HCT116 (cell line): Measurements from ENCODE around the gene RCN2. TPM values are rescaled to one million over a fixed set of nuclear protein-coding genes. Genes with fewer than 3 reads are reported as not detected.

Experiments used
- ATAC-seq: fragments of 200-7000 bp; cut with Tn5 transposase; 2 replicates; pipeline ENCODE4 v1.9.1; 2020; ENCODE audit warnings: mild to moderate bottlenecking, moderate library complexity
- BruUV-seq: library from RNA; stranded (reverse); fragments of 400-500 nt; replicated peaks from 2 replicates; lab custom pipeline; 2021; lab: Mats Ljungman, UMichigan
- CTCF ChIA-PET: fragments of 300-600 bp; sonication (Branson Sonifier 250); formaldehyde crosslinking; loops from one replicate; lab custom pipeline; 2021; ENCODE audit warnings: antibody characterized with exemption; lab: Charles Lee
- POLR2A ChIA-PET: fragments of 300-600, 350-600 bp; sonication (Branson Sonifier 250); formaldehyde crosslinking; loops from one replicate; lab custom pipeline; 2021; ENCODE audit warnings: antibody characterized with exemption; lab: Charles Lee
- RAD21 ChIA-PET, 2 experiments: fragments of 300-600 bp; sonication (Branson Sonifier 250); formaldehyde crosslinking; loops; one replicate each; lab custom pipeline; 2023; ENCODE audit warnings: low total read pairs in 2 of 2; ENCODE audit not compliant: uncharacterized antibody in 2 of 2, unreplicated experiment in 2 of 2, low non-redundant PET in 1 of 2; lab: Charles Lee
- DNase-seq: peaks from one replicate; pipeline ENCODE4 v3.0.0-alpha.2; 2010; ENCODE audit warnings: low read depth, low spot score
- H2AFZ ChIP-seq: fragments of 200-600 bp; shearing (Covaris generic), sonication (generic); 2 replicates; pipeline ENCODE4 v1.6.1; 2017; ENCODE audit warnings: low read depth, mixed run types, mixed read lengths, antibody characterized with exemption, low read length; ENCODE audit not compliant: poor library complexity, severe bottlenecking
- H3K27ac ChIP-seq: 2 replicates; pipeline ENCODE4 v1.5.1; 2012; ENCODE audit warnings: low read depth, low read length
- H3K27me3 ChIP-seq: fragments of 200-600 bp; sonication (generic); 2 replicates; pipeline ENCODE4 v1.6.1; 2016; ENCODE audit warnings: mixed run types, low read length, mixed read lengths; ENCODE audit not compliant: insufficient read depth
- H3K36me3 ChIP-seq, 2 experiments: fragments of 200-500 bp in 1 of 2; fragments of 200-600 bp in 1 of 2; sonication (Bioruptor generic) in 1 of 2; sonication (generic) in 1 of 2; 2 replicates each; pipeline versions ENCODE4 v1.5.1 to v1.6.1; 2014 to 2016; ENCODE audit warnings: low read length in 2 of 2, inconsistent platforms in 1 of 2, mixed read lengths in 1 of 2, mixed run types in 1 of 2; ENCODE audit not compliant: insufficient read depth in 2 of 2, control insufficient read depth in 1 of 2
- H3K4me1 ChIP-seq, 2 experiments: fragments of 200-600 bp in 1 of 2; sonication (generic) in 1 of 2; 2 replicates each; pipeline versions ENCODE4 v1.5.1 to v1.6.1; 2012 to 2017; ENCODE audit warnings: low read length in 2 of 2, inconsistent platforms in 1 of 2, mild to moderate bottlenecking in 1 of 2, mixed read lengths in 1 of 2, mixed run types in 1 of 2, moderate library complexity in 1 of 2; ENCODE audit not compliant: insufficient read depth in 2 of 2, control insufficient read depth in 1 of 2
- H3K4me2 ChIP-seq: fragments of 200-600 bp; sonication (generic); 2 replicates; pipeline ENCODE4 v1.6.1; 2017; ENCODE audit warnings: mixed run types, low read length, mixed read lengths
- H3K4me3 ChIP-seq, 2 experiments: fragments of 200-600 bp in 1 of 2; sonication (generic) in 1 of 2; replicated peaks in 1 of 2; 2 replicates each; pipeline ENCODE4 v1.5.1; 2011 to 2016; ENCODE audit warnings: low read length in 2 of 2, control low read depth in 1 of 2, low read depth in 1 of 2, mild to moderate bottlenecking in 1 of 2, mixed read lengths in 1 of 2, mixed run types in 1 of 2
- H3K79me2 ChIP-seq: fragments of 200-600 bp; sonication (generic); 2 replicates; pipeline ENCODE4 v1.6.1; 2017; ENCODE audit warnings: mild to moderate bottlenecking, mixed run types, low read length, moderate library complexity, mixed read lengths; ENCODE audit not compliant: insufficient read depth
- H3K9ac ChIP-seq: fragments of 200-600 bp; sonication (generic); 2 replicates; pipeline ENCODE4 v1.6.1; 2016; ENCODE audit warnings: low read length, mixed read lengths
- H3K9me2 ChIP-seq: fragments of 200-600 bp; sonication (generic), shearing (Covaris generic); 2 replicates; pipeline ENCODE4 v1.6.1; 2017; ENCODE audit warnings: mixed run types, mild to moderate bottlenecking, moderate library complexity; ENCODE audit not compliant: insufficient read depth
- H3K9me3 ChIP-seq, 2 experiments: fragments of 200-500 bp in 1 of 2; fragments of 200-600 bp in 1 of 2; sonication (Bioruptor generic) in 1 of 2; sonication (generic) in 1 of 2; 2 replicates each; pipeline ENCODE4 v1.6.1; 2014 to 2017; ENCODE audit warnings: low read length in 2 of 2, mixed read lengths in 2 of 2, inconsistent platforms in 1 of 2, low read depth in 1 of 2, mild to moderate bottlenecking in 1 of 2, mixed run types in 1 of 2, moderate library complexity in 1 of 2; ENCODE audit not compliant: control insufficient read depth in 1 of 2, insufficient read depth in 1 of 2
- H4K20me1 ChIP-seq: fragments of 200-600 bp; sonication (generic), shearing (Covaris generic); 2 replicates; pipeline ENCODE4 v1.6.1; 2017; ENCODE audit warnings: mixed run types, mild to moderate bottlenecking, moderate library complexity; ENCODE audit not compliant: insufficient read depth
- JUND ChIP-seq: IDR thresholded peaks from 2 replicates; pipeline ENCODE4 v1.6.1; 2012
- SIN3A ChIP-seq: IDR thresholded peaks from 2 replicates; pipeline ENCODE4 v1.6.1; 2012; ENCODE audit warnings: low read depth
- SRF ChIP-seq: IDR thresholded peaks from 2 replicates; pipeline ENCODE4 v1.6.1; 2012; ENCODE audit warnings: low read depth
- YY1 ChIP-seq: IDR thresholded peaks from 2 replicates; pipeline ENCODE4 v1.6.1; 2011; ENCODE audit warnings: low read length, low read depth, moderate library complexity, mild to moderate bottlenecking; ENCODE audit not compliant: insufficient replicate concordance; ENCODE audit errors: extremely low read depth
- ZNF274 ChIP-seq: fragments of 200-500 bp; sonication (Bioruptor generic); IDR thresholded peaks from 2 replicates; pipeline ENCODE4 v1.6.1; 2014; ENCODE audit warnings: mild to moderate bottlenecking, low read depth, low read length, inconsistent platforms
- intact Hi-C: fragments of 100-400 bp; cut with micrococcal nuclease; formaldehyde crosslinking; loops from 2 replicates; pipeline ENCODE4 v1.10.0; 2022
- total RNA-seq: library from RNA; stranded (reverse); gene quantifications from one replicate; pipeline ENCODE4 v1.2.1, GENCODE V29; 2021; ENCODE audit not compliant: unreplicated experiment
- TF ChIP-seq, protein P1 (sequence below), 3 experiments: fragments of 200-600 bp in 1 of 3; sonication (generic) in 1 of 3; IDR thresholded peaks in 2 of 3; conservative IDR thresholded peaks in 1 of 3; 2 replicates each; pipeline ENCODE4 v1.5.1; 2012 to 2017; ENCODE audit warnings: low read depth in 2 of 3, low read length in 2 of 3, antibody characterized with exemption in 1 of 3, borderline replicate concordance in 1 of 3, control low read depth in 1 of 3, mild to moderate bottlenecking in 1 of 3, mixed read lengths in 1 of 3, mixed run types in 1 of 3, moderate library complexity in 1 of 3; ENCODE audit not compliant: insufficient read depth in 1 of 3

RCN2 gene
- total RNA-seq, 1 experiment from 2014 or later: 71.5 TPM

DNA sequence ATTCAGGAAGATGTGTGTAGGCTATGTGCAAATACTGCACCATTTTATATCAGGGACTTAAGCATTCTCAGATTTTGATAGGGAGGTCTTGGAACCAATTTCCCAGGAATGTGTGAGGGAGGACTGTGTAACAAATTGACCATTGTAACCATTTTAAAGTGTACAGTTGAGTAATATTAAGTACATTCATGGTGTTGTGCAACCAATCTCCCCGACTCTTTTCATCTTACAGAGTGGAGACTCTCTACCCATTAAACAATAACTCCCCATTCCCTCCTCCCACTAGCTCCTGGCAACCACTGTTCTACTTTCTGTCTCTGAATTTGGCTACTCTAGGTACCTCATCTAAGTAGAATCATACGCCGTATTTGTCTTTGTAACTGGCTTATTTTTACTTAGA lies 5.1 kb downstream of the RCN2 start:
- Histone ChIP-seq H2AFZ (no peak overlapping the region), H3K79me2 (peaks cover 14% of the 10 kb centered on the region; the same call in 1 of the 2 replicates), H3K36me3 (peaks cover 13 to 22% of the 10 kb centered on the region in 2 experiments; a peak in 2 of 4 replicates), H3K9ac (no peak overlapping the region), H3K4me3 (no peak overlapping the region), H3K27me3 (no peaks in the 10 kb centered on the region), H3K4me2 (no peak overlapping the region), H4K20me1 (no peaks in the 10 kb centered on the region), H3K4me1 (peaks cover 0 to 2% of the 10 kb centered on the region in 2 experiments; a peak in 1 of 4 replicates), H3K9me2 (no peaks in the 10 kb centered on the region), H3K27ac (no peak overlapping the region), H3K9me3 (no peaks in the 10 kb centered on the region)
- ATAC-seq (no peak), DNase-seq (no peak)
- BruUV-seq: no TSS peak
- ChIA-PET RAD21 (no interaction called here), POLR2A (no interaction called here), CTCF (no interaction called here)
- intact Hi-C loops: no loop called here
- no peak for TF ChIP-seq JUND
- no peak for TF ChIP-seq ZNF274

DNA sequence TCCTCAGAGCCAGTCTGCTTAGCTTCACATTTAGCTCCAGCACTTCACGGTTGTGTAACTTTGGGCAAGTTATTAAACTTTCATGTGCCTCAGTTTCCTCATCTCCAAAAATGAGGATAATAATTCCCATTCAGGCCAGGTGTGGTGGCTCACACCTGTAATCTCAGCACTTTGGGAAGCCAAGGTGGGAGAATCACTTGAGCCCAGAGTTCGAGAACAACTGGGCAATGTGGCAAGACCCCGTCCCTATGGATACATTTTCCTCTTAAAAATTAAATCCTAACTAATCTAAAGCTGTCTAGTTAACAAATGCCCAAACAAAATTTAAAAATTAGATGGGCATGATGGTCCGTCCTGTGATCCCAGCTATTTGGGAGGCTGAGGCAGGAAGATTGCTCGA lies 7.2 kb downstream of the RCN2 start:
- TF ChIP-seq ZNF274: no peak
- TF ChIP-seq YY1: no peak
- no peak for TF ChIP-seq SIN3A
- TF ChIP-seq, protein P1, sequence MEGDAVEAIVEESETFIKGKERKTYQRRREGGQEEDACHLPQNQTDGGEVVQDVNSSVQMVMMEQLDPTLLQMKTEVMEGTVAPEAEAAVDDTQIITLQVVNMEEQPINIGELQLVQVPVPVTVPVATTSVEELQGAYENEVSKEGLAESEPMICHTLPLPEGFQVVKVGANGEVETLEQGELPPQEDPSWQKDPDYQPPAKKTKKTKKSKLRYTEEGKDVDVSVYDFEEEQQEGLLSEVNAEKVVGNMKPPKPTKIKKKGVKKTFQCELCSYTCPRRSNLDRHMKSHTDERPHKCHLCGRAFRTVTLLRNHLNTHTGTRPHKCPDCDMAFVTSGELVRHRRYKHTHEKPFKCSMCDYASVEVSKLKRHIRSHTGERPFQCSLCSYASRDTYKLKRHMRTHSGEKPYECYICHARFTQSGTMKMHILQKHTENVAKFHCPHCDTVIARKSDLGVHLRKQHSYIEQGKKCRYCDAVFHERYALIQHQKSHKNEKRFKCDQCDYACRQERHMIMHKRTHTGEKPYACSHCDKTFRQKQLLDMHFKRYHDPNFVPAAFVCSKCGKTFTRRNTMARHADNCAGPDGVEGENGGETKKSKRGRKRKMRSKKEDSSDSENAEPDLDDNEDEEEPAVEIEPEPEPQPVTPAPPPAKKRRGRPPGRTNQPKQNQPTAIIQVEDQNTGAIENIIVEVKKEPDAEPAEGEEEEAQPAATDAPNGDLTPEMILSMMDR (IDR thresholded peaks at IDR 0.05 in 2 of 3, conservative IDR thresholded peaks at IDR 0.05 in 1 of 3; ENCODE audit: borderline replicate concordance in 1 of 3, insufficient read depth in 1 of 3, low read depth in 2 of 3, low read length in 2 of 3): no peak
- TF ChIP-seq SRF: no peak
- TF ChIP-seq, all 23 proteins: peak for 0
- Histone ChIP-seq H3K27me3 (no peaks in the 10 kb centered on the region), H3K4me3 (no peak overlapping the region), H3K9me2 (no peaks in the 10 kb centered on the region), H2AFZ (no peak overlapping the region), H4K20me1 (no peaks in the 10 kb centered on the region), H3K4me2 (no peak overlapping the region), H3K9ac (no peak overlapping the region), H3K27ac (no peak overlapping the region), H3K4me1 (no peaks in the 10 kb centered on the region), H3K9me3 (no peaks in the 10 kb centered on the region), H3K79me2 (no peaks in the 10 kb centered on the region), H3K36me3 (peaks cover 13 to 20% of the 10 kb centered on the region in 2 experiments; a peak in 2 of 4 replicates)
- intact Hi-C loops: no loop called here
- BruUV-seq: no TSS peak
- ChIA-PET CTCF (no interaction called here), POLR2A (no interaction called here), RAD21 (no interaction called here)
- ATAC-seq (no peak), DNase-seq (no peak)
